GM21447 (cell line): ENCODE measurements around the gene DYDC1.
"Not testable (repeated sequence)": the region's sequence is repeated elsewhere in the genome, so short reads cannot be mapped to it uniquely, and the experiment has no call there.

Experiments used
- ATAC-seq: cut with Tn5 transposase; IDR thresholded peaks from one replicate; pipeline ENCODE4 v1.9.1; 2021; ENCODE audit not compliant: unreplicated experiment

Gene DYDC1

GRCh38 chr10:80344912-80345311, 11.6 kb downstream of the DYDC1 start:
- no peak for ATAC-seq

GRCh38 chr10:80344276-80344675, 12.3 kb downstream of the DYDC1 start:
- ATAC-seq = no peak

- no peak for ATAC-seq
Observed at GRCh38 chr10:80333983-80334382, 22.6 kb downstream of the DYDC1 start.

- ATAC-seq = no peak
Observed at GRCh38 chr10:80324891-80325364, 31.6 kb downstream of the DYDC1 start.

- no peak for ATAC-seq
Observed at GRCh38 chr10:80324086-80324485, 32.5 kb downstream of the DYDC1 start.

GRCh38 chr10:80323311-80323710, 33.2 kb downstream of the DYDC1 start:
- ATAC-seq = no peak

GRCh38 chr10:80322711-80323110, 33.8 kb downstream of the DYDC1 start:
- no peak for ATAC-seq

GRCh38 chr10:80322158-80322557, 34.4 kb downstream of the DYDC1 start:
- no peak for ATAC-seq

- no peak for ATAC-seq
Observed at GRCh38 chr10:80321183-80321582, 35.4 kb downstream of the DYDC1 start.

- no peak for ATAC-seq
Observed at GRCh38 chr10:80320377-80320776, 36.2 kb downstream of the DYDC1 start.

GRCh38 chr10:80319725-80320290, 36.7 kb downstream of the DYDC1 start:
- no peak for ATAC-seq

GRCh38 chr10:80319318-80319717, 37.2 kb downstream of the DYDC1 start:
- ATAC-seq = no peak

GRCh38 chr10:80318742-80319141, 37.8 kb downstream of the DYDC1 start:
- ATAC-seq = no peak

- ATAC-seq = no peak
Observed at GRCh38 chr10:80315391-80315790, 41.2 kb downstream of the DYDC1 start.

GRCh38 chr10:80313523-80313922, 43.0 kb downstream of the DYDC1 start:
- ATAC-seq = no peak

GRCh38 chr10:80305989-80306388, 50.6 kb downstream of the DYDC1 start:
- ATAC-seq = not testable (repeated sequence)

GRCh38 chr10:80296942-80297341, 59.6 kb downstream of the DYDC1 start:
- no peak for ATAC-seq

GRCh38 chr10:80292607-80293239, 63.8 kb downstream of the DYDC1 start:
- ATAC-seq = no peak

- no peak for ATAC-seq
Observed at GRCh38 chr10:80290474-80291220, 65.9 kb downstream of the DYDC1 start.

- no peak for ATAC-seq
Observed at GRCh38 chr10:80289451-80290287, 66.9 kb downstream of the DYDC1 start, which contains the start of gene MAT1A. Gene MAT1A (minus strand): TSS chr10:80289658. CDS start chr10:80289423, 235 bp downstream.

- no peak for ATAC-seq
Observed at GRCh38 chr10:80288849-80289248, 67.7 kb downstream of the DYDC1 start.
